ENCODE results near the gene ARL14.

The ARL14 gene

DNA sequence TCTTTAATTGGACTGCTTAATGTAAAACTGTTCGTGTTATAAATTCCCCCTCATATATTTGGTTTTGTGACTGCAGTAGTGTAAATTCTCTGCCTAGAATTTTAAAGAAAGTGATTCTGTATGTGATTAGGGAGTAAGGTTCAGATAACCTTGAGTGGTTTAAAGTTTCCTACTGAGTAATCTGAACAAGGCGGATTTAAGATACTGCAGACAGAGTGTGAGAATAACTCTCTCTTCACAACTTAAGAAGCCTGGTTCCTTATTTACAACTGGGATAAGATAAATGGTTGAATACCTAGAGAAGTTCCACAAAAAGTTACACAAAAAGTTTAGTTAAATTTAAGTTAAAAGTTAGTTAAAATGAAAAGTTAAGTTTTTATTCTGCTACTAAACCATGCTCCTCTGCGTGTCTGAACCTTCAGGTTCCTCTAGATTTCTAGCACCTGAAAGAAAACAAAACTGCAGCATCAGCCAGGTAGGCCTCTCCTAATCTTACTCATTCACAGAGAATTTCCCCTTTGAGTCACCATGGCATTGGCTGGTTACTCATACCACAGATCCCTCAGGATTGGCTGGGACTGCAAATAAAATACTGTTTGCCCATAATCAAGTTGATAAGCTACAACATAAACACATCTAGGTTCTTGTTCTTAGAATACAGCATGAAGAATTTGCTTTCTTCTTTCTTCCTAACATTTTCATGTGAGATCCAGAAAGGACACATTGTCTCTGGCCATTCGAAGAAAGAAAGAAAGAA lies at the start of gene ARL14:
ARL14 (plus strand) TSS at position 614 of the 757 bp plus-strand sequence. CDS start 187 bp downstream, outside the sequence.
- DNase-seq (ENCODE audit: low read depth in 2 of 2), result no peak

DNA sequence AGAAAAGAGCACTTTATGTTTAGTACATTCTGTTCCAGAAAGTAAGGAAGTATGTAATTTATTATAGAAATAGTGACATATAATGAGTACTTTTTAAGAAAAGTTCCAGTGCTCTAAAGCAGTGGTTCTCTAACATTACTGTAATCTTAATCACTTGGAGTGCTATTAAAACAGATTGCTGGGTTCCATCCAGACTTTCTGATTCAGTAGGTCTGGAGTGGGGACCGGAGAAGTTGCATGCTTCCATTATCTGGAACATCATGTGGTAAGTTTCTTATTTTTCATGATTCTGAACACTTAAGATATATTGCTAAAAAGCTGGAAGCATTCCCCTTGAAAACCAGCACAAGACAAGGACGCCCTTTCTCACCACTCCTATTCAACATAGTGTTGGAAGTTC lies 47.5 kb upstream of the ARL14 start:
- DNase-seq (ENCODE audit: low read depth in 2 of 2), result no peak

DNA sequence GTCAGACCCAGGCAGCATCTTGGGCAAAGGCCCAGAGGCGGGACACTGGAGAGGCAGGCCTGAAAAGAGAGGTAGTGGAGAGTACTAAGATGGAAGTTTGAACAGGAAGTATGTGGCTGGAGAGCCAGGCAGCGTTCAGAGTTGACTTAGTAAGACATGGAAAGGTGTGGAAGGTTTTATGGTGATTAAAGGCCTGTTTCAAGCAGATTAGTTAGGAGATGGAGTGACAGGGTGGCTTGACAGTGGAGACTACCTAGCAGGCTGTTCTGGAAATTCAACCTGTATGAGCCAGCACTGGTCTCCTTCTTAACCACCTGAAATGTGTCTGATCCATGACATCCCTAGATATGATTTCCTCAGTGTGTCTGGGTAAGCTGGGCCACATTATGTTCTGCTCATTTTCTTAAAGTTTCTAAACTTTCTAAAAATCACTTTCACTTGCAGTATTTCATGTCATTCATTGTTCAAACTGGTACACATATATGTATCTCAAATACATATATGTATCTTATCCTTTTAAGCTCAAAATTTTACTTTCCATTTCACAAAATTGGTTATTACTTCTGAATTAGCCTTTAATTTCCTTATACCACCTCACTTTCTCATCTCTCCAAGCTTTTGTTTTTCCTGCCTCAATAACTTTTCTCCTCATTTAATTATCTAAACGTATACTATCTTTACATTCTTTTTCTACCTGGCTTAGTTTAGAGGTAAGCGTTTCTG lies 43.4 kb upstream of the ARL14 start:
- no peak for DNase-seq (ENCODE audit: low read depth in 2 of 2)

DNA sequence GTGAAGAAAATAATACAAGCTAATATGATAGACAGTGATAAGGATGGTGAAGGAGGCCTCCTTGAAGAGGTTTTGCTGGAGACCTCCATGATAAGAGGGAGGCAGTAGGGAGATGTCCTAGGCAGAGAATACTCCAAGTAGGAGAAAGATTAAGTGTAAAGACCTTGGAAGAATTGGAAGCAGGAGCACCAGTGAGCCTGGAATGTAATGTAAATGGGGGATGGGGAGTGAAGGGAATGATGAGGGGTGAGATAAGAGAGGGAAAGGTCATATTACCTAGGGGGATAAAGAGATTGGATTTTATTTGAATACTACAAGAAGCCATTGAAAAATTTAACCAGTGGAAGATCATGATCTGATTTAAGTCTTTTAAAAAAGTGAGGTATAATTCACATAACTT lies 41.7 kb upstream of the ARL14 start:
- DNase-seq (ENCODE audit: low read depth in 2 of 2), result no peak

DNA sequence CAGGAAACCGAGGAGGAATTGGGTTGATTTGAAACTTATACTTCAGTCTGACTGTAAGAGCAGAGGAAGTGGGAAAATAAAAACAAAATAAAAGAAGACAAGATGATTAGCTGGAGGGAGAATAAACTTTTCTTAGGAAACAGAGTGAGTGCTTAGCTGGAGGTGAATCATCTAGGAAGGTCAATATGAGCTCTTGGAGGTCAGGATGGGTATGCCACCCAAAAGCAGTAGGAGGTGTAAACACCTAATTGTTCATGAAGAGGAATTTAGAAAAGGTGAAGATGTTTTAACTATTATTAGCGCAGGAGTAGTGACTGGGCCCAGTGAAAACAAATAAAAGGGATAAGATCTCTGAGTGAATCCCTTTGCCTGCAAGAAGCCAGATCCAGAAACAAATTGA lies 39.9 kb upstream of the ARL14 start:
- no peak for DNase-seq (ENCODE audit: low read depth in 2 of 2)

DNA sequence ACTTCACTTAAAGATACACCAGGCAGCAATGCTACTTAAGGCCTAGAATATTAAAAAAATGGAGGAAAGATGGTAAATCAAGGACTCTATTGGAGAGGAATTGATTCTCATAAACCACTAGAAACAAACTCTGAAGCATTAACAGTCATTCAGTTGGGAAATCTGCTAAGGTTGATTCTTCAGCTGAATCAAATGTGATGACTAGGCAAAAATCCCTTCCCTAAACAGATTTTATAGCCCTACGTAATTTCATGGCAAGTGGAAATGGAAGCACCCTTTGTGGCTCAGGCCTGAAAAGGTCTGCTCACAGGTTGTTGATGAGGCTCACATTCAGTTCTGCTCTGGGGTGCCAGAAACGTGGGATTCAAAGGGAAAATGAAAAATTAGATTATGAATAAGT lies 38.8 kb upstream of the ARL14 start:
- no peak for DNase-seq (ENCODE audit: low read depth in 2 of 2)

DNA sequence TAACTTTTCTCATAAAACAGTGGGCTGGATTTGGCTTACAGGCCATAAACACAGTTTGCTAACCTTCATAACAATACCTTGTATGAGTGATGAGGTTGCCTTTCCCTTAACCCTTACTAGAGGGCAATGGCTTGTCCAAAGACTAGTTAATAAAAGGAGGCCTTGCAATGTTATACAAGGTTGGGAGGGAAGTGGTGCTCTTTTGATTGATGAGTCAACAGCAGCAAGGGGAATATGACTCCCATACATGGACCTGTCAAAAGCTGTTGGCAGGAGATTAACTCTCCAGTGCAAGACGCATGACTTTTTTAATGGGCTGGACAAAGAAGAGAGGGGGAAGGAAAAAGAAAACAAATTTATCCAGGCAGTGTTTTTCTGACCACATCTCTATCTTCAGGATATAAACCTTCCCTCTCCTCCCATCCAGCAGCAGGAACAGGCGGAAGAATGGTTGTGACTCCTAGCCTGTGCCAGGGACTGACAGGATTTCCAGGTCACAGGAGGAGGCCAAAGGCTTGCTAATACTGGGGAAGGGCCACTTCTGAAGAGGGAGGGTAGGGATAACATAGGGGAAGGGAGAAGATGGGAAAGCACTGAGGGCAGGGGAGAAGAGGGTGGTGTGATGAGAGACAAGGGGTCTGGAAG lies 35.2 kb upstream of the ARL14 start:
- DNase-seq (ENCODE audit: low read depth in 2 of 2), result peak; percentile 1 to 2

DNA sequence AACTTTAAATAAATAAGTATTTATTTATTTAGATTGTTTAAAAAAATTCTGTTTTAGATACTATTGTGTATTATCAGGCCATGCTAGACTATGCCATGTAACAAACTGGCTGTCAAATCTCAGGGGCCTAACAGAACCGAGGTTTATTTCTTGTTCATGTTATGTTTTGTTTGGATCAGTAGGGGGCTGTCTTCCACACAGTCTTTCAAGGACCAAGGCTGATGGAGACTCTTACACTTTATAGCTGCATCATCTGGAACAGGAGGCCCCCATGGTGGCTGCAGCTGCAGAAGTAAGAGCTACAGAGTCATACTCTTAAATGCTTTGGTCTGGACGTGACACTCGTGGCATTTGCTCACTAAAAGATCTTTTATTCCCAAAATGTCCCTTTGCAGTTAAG lies 33.0 kb upstream of the ARL14 start:
- DNase-seq (ENCODE audit: low read depth in 2 of 2), result no peak

DNA sequence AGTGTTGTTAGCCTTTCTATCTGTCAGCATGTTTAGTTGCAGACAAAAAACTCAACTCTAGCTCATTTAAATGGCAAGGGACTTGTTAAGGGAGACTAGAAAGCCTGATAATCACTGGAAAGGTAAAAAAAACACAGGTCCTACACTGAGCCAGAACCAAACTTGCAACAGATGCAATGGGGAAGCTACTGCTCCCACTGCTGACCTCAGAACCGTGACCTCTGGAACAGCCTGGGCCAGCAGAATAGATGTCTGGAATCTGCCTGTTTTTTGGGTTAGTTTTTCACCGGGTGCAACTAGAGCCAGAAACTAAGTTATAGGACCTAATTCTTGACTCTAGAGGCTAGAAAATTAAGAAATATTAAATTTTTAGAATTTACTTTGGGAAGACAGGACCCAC lies 32.5 kb upstream of the ARL14 start:
- DNase-seq (ENCODE audit: low read depth in 2 of 2), result no peak

DNA sequence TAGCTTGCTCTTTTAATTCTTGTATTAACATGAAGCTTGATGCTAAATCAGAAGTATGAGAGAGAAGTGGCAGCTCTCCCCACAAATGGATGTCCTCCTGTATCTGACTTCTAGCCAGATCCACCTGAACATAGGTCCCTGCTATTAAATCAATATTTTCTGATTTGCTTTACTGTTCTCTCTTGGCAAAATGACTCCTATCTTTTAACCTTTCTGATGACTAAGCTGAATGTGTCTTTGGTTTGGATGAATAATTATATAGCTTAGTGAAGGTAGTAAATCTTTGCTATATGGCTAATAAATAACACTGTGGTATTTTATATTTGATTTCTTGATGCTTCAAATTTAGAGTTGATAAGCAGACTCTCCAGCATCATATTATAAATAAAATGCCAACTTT lies 28.3 kb upstream of the ARL14 start:
- DNase-seq (ENCODE audit: low read depth in 2 of 2), result no peak

DNA sequence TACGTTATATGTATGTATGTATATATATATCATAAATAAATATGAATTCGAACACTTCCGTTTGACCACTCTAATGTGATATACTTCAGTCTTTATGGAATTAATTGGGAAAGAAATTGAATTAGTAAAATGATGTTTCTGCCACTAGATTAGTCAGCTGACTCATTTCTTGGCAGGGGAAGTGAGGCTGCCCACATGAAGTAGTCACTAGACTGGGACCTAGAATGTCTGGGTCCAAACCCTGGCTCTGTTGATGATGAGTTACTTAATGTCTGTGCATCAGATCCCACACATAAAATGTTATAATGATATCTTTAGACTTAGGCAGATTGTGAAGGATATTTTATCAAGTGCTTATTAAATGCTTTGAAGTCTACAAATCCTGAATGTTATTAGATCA lies 27.4 kb upstream of the ARL14 start:
- DNase-seq (ENCODE audit: low read depth in 2 of 2), result no peak

DNA sequence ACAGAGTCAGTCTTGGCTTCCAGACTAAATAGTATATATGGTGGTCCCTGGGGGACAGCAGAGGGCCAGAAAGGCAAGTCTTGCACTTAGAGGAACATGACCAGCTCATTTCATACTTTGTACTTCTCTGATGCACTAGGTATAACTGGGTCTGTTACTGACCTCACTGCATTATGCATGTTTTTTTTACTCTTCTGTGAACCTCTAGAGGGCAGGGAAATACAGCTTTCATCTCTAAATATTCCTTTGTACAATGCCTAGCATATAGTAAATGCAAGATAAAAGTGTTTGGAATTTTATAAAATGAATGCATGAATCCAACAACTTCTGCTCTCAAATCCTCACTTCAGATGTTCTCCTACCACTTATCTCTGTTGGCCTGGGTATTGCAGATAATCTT lies 23.4 kb upstream of the ARL14 start:
- no peak for DNase-seq (ENCODE audit: low read depth in 2 of 2)

DNA sequence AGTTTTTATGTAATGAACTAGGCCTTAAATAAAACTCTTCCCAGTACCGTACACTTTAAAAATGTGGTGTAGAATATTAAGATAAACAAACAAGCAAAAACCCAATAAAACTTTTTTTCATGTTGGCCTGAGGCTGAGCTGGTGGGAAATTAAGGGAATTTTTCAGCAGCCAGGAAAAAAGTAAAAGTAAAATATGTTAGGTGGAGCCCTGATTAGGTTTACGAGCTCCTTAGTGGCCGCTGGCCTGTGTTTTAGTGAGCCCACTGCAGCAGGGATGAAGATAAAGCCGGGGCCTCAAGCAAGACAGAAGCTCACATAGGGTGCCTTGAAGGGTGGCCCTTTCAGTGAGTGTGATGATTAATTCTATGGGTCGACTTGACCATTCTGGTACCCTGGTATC lies 16.1 kb upstream of the ARL14 start:
- DNase-seq (ENCODE audit: low read depth in 2 of 2), result no peak

DNA sequence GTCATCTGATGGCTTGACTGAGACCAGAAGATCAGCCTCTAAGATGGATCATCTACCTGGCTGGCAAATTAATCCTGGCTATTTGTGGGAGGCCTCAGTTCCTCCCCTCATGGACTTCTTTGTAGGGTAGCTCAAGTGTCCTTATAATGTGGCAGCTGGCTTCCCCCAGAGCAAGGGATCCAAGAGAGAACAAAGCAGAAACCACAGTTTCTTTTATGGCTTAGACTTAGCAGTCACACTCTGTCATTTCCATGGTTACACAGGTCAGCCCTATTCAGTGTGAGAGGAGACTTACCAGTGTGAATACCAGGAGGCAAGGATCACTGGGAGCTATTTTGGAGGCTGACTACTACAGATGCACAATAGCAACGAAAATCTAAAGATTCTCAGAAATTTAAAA lies 15.3 kb upstream of the ARL14 start:
- DNase-seq (ENCODE audit: low read depth in 2 of 2), result no peak

DNA sequence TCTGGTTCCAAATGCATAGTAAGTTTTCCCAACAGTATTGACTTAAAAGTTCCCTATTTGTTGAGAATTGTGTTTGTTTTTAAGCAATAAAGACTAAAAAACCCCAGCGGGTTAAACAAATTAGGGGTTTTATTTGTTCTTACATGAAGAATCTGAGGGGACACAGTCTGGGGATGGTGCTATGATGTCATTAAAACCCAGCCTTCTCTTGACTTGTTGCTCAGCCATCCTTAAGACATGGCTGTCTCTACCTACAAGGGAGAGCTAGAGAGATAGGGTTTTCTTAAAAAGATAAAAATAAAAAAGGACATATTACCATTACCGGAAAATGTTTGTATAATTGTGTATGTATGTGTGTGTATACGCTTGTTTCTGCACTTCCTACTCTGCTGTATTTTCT lies 11.7 kb upstream of the ARL14 start:
- no peak for DNase-seq (ENCODE audit: low read depth in 2 of 2)

DNA sequence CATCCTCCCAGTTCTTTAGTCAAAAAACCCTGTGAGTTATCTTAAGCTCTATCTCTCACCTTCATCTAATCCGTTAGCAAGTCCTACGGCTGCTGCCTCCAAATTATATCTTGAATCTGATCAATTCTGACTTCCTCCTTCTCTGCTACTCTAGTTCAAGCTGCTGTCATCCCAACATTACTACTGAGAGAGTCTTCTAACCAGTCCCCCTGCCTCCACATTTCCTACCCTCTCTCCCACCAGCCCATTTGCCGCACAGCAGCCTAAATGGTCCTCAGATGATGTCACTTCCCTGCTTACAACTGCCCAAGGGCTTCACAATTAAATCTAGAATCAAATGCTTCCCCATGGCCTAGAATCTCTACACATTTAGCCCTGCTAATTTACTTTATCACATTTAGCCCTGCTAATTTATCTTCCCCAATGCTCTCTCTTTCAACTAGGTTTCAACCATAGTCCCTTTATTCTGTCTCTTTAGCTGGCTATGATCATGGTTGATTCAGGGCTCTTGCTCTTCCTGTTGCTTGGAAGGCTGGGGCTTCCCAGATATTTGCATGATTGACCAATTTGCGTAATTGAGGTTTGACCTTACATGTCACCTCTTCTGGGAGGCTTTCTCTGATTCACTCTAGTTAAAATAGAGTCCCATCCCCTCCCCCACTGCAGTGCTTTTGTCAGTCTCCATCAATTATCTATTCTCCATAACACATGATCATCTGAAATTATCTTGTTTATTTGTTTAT lies 11.0 kb upstream of the ARL14 start:
- peak in 1 of 2 experiments; percentile 10 for DNase-seq (ENCODE audit: low read depth in 2 of 2)

DNA sequence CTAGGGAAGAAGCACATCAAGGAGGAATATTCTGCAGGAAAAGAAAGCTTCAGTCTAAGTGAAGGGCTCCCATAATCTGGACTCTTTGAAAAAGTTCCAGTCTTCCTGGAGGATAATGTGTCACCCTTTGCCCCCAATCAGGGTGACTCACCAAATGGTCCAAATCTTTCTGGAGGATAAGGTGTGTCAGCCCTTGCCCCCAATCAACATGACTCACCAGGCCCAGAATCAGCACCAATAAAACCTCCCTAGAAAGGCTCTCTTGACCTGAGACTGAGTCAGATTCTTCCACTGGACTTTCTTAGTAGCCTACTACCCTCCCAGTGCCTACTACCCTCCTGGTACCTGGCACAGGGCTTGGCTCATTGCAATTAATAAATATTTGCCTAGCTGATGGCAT lies 9.5 kb upstream of the ARL14 start:
- no peak for DNase-seq (ENCODE audit: low read depth in 2 of 2)

DNA sequence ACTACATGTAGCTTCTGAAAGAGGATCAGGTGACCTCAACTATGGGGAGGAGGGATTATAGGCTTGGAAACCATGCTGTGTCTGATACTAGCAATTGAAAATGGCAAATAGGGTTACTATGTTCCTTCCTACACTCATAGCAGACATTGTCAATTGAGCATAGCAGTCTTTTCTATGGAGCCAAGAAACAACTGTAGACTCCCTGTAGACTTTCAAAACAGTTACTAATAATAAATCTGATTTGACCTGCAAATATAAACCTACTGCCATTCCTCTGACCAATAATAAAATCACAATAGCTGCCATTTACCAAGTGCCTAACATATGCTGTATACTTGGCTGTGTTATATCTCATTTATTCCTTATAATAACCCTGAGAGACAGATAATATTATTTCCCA lies 8.5 kb upstream of the ARL14 start:
- no peak for DNase-seq (ENCODE audit: low read depth in 2 of 2)

DNA sequence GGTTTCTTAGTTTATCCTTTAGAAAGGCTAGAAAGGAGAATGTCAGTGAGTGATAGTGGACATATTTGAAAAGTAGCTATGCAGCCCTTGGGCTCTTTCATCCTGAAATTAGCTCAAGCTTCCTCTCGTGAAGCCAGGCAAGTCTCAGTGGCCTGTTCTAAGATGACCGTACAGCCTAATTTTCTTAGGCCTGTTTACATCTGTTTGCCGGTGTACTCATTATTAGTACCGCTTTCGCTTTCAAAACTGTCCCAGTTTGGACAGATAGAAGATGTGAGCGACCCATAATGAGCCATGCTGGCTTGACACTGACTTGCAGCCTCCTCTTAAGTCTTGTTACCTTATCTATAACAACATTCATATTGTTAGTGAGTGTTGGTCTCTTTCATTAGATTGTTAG lies 5.7 kb upstream of the ARL14 start:
- DNase-seq (ENCODE audit: low read depth in 2 of 2), result no peak

DNA sequence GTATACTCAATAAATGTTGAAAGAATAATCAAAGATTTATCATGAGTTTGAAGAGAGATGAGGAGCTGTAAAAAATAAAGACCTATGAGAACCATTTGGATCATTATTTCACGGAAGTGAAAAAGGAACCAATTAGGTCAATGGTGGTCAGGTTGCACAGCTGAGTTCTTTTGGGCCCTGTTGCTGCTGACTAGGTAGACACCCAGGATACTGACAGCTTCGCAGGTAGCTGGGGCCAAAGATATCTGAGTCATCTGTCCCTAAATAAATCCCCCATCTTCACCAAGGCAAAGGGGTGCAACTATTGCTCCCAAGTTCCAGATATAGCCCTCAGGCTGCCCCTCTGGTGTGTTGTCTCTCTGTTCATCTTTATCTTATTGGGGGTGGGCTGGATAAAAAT lies 5.0 kb upstream of the ARL14 start:
- DNase-seq (ENCODE audit: low read depth in 2 of 2), result no peak

DNA sequence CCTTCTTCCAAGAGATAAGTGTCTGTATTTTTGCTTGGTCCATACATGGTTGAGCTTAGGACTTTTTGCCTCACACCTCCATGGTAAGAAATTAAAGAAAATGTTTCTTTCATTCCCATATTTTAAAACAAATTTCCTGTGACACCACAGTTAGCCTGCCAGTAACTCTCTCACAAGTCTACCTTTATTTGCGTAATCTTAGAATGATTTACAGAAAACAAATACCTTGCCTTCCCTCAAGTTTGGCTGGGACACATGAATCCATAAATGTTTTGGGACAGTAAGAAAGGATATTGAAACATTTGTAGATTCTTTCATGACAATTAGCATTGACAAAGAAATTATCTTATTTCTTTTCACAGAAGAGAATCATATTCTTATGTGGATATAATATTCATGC lies 3.8 kb upstream of the ARL14 start:
- DNase-seq (ENCODE audit: low read depth in 2 of 2), result no peak

DNA sequence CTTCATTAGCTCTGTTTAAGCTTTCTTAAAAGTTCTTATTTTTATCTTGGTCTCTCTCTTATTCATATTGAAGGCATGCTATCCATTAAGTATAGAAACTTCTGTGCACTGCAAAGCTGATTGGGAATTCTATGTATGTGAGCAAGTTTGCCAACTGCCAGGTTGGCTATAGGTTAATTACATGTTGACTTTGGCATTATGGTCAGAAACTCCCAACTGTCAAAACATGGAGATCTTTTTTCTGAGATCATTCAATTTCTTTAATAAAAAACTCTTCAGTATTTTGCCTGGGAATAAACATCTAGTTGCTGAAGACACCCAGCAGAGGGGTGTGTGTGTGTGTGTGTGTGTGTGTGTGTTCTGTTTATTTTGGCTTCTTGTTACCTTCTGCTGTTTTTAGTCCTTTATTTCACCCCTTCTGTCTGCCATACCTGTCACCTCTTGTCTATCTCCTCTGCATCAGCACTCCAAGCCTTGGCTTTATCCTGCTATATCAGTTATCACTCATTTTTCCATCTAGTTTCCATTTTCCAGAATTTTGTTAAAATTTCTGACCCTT lies 1.3 kb upstream of the ARL14 start:
- no peak for DNase-seq (ENCODE audit: low read depth in 2 of 2)
